Right atrium auricular region (tissue), 2 donors: ENCODE results near the gene KCTD15. TPM values are rescaled to one million over a fixed set of nuclear protein-coding genes. Genes with fewer than 3 reads are reported as not detected.

Source experiments
- DNase-seq: peaks from one replicate; pipeline ENCODE4 v3.0.0-alpha.2; 2019; ENCODE audit warnings: low spot score
- H3K27ac ChIP-seq, 2 donors: fragments of 200-600 bp; sonication (generic); 1 replicate in 1 of 2; 2 replicates in 1 of 2; pipeline ENCODE4 v1.5.1; 2016 to 2019
- H3K27me3 ChIP-seq, 2 donors: fragments of 200-600 bp; sonication (generic); one replicate each; pipeline versions ENCODE4 v1.5.1 to v1.6.0; 2017 to 2019
- H3K36me3 ChIP-seq: fragments of 200-600 bp; sonication (generic); one replicate; pipeline ENCODE4 v1.5.1; 2016
- H3K4me1 ChIP-seq, 2 donors: fragments of 200-600 bp; sonication (generic); one replicate each; pipeline versions ENCODE4 v1.5.1 to v1.6.0; 2017 to 2019
- H3K4me3 ChIP-seq, 2 donors: fragments of 200-600 bp; sonication (generic); 1 replicate in 1 of 2; 2 replicates in 1 of 2; pipeline ENCODE4 v1.5.1; 2017 to 2019; ENCODE audit warnings: mild to moderate bottlenecking in 1 of 2, moderate library complexity in 1 of 2
- H3K9me3 ChIP-seq, 2 donors: fragments of 200-600 bp; sonication (generic); one replicate each; pipeline ENCODE4 v1.5.1; 2019
- total RNA-seq, 2 donors: library from RNA; depleted of rRNA; stranded (reverse); fragments of >200 nt; gene quantifications; one replicate each; pipeline ENCODE4 v1.1.0, GENCODE V29; 2016
- TF ChIP-seq, protein P1 (sequence below), 2 donors: fragments of 200-600 bp; sonication (generic); IDR thresholded peaks; one replicate each; pipeline ENCODE4 v1.5.1; 2019; ENCODE audit warnings: antibody characterized with exemption in 2 of 2

Gene KCTD15
- total RNA-seq, 2 donors from 2014 or later: 8.6 to 24.4 TPM

DNA sequence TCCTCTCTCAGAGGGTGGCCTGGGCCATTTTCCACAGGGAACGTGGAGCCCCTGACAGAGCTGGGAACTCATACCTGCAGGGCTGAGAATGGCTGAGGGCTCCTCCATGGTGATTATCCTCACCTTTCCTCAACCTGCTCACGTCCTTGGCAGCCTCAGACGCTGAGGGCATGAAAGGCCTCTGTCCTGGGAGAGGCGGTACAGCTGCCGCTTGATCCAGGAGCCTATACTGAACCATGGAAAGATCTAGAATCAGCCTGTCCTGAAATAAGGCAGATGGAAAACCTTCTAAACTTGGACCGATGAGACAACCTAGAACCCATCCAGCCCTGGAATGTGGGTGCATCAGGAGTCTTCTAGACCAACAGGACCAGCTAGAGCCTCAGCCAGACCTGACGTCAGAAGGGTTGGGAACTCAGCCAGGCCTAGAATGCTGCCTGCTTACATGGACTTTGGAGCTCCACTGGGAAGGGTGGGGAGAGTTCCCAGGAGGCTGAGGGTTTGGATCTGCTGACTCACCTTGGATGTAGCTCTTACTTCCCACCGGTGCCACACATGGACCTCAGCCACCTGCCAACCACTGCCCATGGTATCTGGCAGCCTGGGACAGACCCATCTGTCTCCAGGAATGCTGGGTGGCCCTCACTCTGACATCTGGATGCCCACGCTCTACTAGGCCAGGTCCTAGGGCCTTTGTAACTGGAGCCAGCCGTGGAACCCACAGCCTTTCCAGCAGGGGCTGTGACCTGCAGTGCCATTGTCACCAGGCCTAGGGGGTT lies 7.5 kb downstream of the KCTD15 start:
- H3K9me3 ChIP-seq: no peaks in the 10 kb centered on the region
- H3K27me3 ChIP-seq: no peaks in the 10 kb centered on the region
- TF ChIP-seq, protein P1, sequence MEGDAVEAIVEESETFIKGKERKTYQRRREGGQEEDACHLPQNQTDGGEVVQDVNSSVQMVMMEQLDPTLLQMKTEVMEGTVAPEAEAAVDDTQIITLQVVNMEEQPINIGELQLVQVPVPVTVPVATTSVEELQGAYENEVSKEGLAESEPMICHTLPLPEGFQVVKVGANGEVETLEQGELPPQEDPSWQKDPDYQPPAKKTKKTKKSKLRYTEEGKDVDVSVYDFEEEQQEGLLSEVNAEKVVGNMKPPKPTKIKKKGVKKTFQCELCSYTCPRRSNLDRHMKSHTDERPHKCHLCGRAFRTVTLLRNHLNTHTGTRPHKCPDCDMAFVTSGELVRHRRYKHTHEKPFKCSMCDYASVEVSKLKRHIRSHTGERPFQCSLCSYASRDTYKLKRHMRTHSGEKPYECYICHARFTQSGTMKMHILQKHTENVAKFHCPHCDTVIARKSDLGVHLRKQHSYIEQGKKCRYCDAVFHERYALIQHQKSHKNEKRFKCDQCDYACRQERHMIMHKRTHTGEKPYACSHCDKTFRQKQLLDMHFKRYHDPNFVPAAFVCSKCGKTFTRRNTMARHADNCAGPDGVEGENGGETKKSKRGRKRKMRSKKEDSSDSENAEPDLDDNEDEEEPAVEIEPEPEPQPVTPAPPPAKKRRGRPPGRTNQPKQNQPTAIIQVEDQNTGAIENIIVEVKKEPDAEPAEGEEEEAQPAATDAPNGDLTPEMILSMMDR (IDR thresholded peaks at IDR 0.05): no peak
- peak; percentile 87 for DNase-seq
- H3K36me3 ChIP-seq: no peaks in the 10 kb centered on the region
- peak overlapping the region; percentile 39 to 62 for H3K27ac ChIP-seq
- peaks cover 0 to 47% of the 10 kb centered on the region in 2 donors for H3K4me1 ChIP-seq
- H3K4me3 ChIP-seq: no peak overlapping the region

DNA sequence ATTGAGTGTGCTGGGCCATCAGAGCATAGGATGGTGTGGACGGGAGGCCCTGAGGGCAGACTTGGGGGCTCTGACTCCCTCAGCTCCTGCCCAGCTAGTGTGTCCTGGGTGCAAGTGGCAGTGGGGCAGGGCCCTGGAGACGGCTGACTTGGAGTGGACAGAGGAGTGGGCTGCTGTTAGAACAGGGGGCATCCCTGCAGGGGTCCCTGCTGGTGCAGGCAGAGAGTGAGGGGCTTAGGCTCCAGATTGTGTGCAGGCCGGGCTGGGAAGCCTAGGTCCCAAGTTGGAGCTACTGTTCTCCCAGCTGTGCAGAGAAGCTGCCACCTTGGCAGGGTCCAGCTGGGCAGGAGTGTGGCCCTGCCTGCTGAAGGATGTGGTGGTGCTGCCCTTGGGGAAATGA lies 8.6 kb downstream of the KCTD15 start:
- H3K27ac ChIP-seq: no peak overlapping the region
- H3K4me1 ChIP-seq: peaks cover 0 to 41% of the 10 kb centered on the region in 2 donors
- TF ChIP-seq, protein P1 (IDR thresholded peaks at IDR 0.05): no peak
- H3K36me3 ChIP-seq: no peaks in the 10 kb centered on the region
- no peaks in the 10 kb centered on the region for H3K27me3 ChIP-seq
- H3K9me3 ChIP-seq: no peaks in the 10 kb centered on the region
- H3K4me3 ChIP-seq: no peak overlapping the region
- no peak for DNase-seq

DNA sequence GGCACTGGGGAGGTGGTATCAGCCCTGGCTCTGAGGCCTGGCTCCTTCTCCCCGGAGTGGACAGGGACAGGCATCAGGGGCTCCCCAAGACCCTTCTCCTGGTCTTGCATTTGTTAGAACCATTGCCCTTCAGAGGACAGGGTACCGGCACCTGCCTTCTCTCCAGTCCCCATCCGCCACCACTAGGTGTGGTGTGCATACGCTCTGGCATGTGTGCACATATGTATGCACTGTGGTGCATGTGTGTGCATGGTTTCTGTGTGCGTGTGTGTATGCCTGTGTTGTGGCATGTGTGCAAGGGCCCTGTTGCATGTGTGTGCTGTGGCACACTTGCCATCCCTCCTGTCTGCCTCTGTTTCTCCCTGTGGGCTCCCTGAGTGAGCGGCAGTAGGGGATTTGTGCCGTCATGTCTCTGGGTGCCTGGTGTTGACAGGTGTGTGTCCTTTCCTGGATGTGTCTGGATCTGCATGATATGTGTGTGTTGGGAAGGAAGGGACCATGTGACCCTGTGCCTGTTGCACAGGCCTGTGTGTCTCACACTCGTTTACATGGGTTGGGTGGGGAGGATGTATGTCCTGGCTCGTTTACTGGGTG lies 9.3 kb downstream of the KCTD15 start:
- no peak overlapping the region for H3K4me3 ChIP-seq
- peaks cover 4% of the 10 kb centered on the region for H3K36me3 ChIP-seq
- H3K9me3 ChIP-seq: no peaks in the 10 kb centered on the region
- H3K27ac ChIP-seq: no peak overlapping the region
- peaks cover 0 to 41% of the 10 kb centered on the region in 2 donors for H3K4me1 ChIP-seq
- DNase-seq: no peak
- H3K27me3 ChIP-seq: no peaks in the 10 kb centered on the region
- TF ChIP-seq, protein P1 (IDR thresholded peaks at IDR 0.05): no peak

DNA sequence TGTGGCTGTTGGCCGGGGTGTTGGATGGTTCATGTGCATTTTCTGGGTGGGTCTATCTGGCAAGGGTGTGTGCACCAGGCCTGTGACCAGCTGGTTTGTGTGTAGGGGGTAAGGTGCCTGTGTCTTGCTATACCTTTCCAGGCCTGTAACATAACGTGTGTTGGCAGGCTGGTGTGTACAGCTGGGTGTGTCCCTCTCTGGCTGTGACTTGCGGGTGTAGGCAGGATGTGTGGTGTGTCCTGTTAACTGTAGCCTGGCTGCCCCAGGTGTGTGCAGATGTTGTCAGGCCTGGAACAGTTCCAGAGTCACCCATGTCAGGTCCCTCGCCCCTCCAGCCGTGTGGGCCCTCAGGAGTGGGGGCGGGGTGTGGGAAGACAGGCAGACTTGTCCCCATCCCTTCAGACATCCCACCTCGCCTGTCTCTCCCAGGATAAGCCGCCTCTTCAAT lies 9.8 kb downstream of the KCTD15 start:
- Histone ChIP-seq H3K27ac (no peak overlapping the region), H3K27me3 (no peaks in the 10 kb centered on the region), H3K36me3 (peaks cover 9% of the 10 kb centered on the region), H3K4me1 (peaks cover 0 to 39% of the 10 kb centered on the region in 2 donors), H3K4me3 (no peak overlapping the region), H3K9me3 (no peaks in the 10 kb centered on the region)
- DNase-seq: no peak
- TF ChIP-seq, protein P1 (IDR thresholded peaks at IDR 0.05): no peak

DNA sequence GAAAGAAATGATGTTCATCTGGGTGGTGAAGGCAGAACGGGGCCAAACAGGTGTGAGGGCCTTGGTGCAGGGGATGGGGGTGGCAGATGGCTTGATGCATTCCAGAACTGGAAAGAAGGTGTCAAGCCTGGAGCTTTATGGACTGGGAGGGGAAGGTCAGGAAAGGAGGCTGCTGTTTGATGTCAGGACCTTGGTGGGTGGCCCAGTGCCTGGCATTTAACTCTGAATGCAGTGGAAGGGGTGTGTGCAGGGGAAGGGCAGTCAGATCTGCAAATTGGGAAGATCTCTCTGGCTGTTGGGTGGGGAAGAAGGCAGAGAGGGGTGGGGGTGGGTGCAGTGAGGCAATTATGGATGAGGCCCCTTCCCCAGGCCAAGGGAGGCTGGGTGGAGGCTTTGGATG lies 11.7 kb downstream of the KCTD15 start:
- H3K36me3 ChIP-seq: peaks cover 15% of the 10 kb centered on the region
- peaks cover 0 to 30% of the 10 kb centered on the region in 2 donors for H3K4me1 ChIP-seq
- no peaks in the 10 kb centered on the region for H3K27me3 ChIP-seq
- H3K27ac ChIP-seq: no peak overlapping the region
- no peak for DNase-seq
- TF ChIP-seq, protein P1 (IDR thresholded peaks at IDR 0.05): no peak
- no peak overlapping the region for H3K4me3 ChIP-seq
- H3K9me3 ChIP-seq: no peaks in the 10 kb centered on the region
